NB4 (cell line): ENCODE measurements around the gene TNFRSF18.

Experiments
- DNase-seq: peaks from one replicate; pipeline ENCODE4 v3.0.0; 2010; ENCODE audit warnings: low read depth
- H3K4me3 ChIP-seq: one replicate; pipeline ENCODE4 v1.5.1; 2011; ENCODE audit warnings: mild to moderate bottlenecking, low read depth, low read length, moderate library complexity
- CTCF ChIP-seq: IDR thresholded peaks from one replicate; pipeline ENCODE4 v1.5.1; 2012; ENCODE audit warnings: low read depth, low read length
- MAX ChIP-seq: IDR thresholded peaks from 2 replicates; pipeline ENCODE4 v1.6.1; 2011; ENCODE audit warnings: low read depth, low read length
- MYC ChIP-seq: IDR thresholded peaks from 2 replicates; pipeline ENCODE4 v1.6.1; 2011; ENCODE audit warnings: low read depth, low read length
- POLR2A ChIP-seq: IDR thresholded peaks from 2 replicates; pipeline ENCODE4 v1.6.1; 2011; ENCODE audit warnings: mild to moderate bottlenecking; ENCODE audit not compliant: insufficient read length; ENCODE audit errors: extremely low read depth

The TNFRSF18 gene

GRCh38 chr1:1199961-1200875 is 6.2 kb downstream of the TNFRSF18 start:
- TF ChIP-seq POLR2A (no peak), CTCF (no peak), MYC (no peak), MAX (no peak)
- DNase-seq, result no peak
- H3K4me3 ChIP-seq, result no peak overlapping the region

GRCh38 chr1:1199141-1199960 is 7.0 kb downstream of the TNFRSF18 start:
- TF ChIP-seq MAX, result no peak
- TF ChIP-seq CTCF, result no peak
- no peak for TF ChIP-seq POLR2A
- TF ChIP-seq MYC, result no peak
- H3K4me3 ChIP-seq, result no peak overlapping the region
- DNase-seq, result no peak

GRCh38 chr1:1198423-1199140 is 7.8 kb downstream of the TNFRSF18 start:
- no peak for DNase-seq
- no peak overlapping the region for H3K4me3 ChIP-seq
- TF ChIP-seq CTCF (no peak), POLR2A (no peak), MYC (no peak), MAX (no peak)

GRCh38 chr1:1197551-1198422 is 8.6 kb downstream of the TNFRSF18 start:
- no peak overlapping the region for H3K4me3 ChIP-seq
- DNase-seq, result no peak
- TF ChIP-seq MYC (no peak), POLR2A (no peak), MAX (no peak), CTCF (no peak)

GRCh38 chr1:1197188-1197500 is 9.2 kb downstream of the TNFRSF18 start:
- no peak for DNase-seq
- no peak for TF ChIP-seq MAX
- TF ChIP-seq CTCF, result no peak
- TF ChIP-seq MYC, result no peak
- no peak for TF ChIP-seq POLR2A
- no peak overlapping the region for H3K4me3 ChIP-seq
